EL (cell line): Measurements from ENCODE around the gene PPP2R2B.

Source experiments
- DNase-seq: peaks from one replicate; pipeline ENCODE4 v3.0.0-alpha.2; 2016

The PPP2R2B gene

DNA sequence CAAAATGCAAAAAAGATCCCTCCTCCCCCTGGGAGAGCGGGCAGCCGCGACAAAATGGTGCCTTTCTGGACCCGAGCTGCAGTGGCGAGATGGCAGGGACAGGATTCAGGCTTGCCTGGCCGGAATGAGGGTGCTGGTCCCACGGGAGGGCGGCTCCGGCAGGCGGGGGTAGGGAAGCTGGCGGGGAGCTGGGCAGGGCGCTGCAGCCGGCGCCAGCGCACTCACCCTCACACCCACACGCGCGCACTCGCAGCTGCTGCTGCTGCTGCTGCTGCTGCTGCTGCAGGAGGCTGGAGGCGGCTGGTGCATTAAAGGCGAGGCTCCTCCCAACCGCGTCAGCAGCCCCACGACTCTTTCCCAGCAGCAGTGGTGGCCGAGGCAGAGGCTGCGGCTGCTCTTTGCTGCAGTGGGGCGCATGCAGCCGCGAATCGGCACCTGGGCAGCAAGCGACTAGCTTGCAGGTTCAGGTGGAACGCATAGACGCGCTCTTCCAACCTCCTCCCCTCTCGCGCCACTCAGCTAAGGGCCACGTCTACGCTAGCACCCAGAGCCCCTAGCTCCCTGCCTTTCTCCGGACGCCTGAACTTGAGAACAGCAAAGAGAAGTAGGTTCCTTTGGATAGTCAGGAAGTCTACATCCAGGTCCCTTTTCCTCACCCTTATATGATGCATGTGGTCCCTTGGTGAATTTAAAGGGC is at the start of gene PPP2R2B:
TSS of gene PPP2R2B (minus strand) at position 282 of the 697 bp plus-strand sequence.
- peak; percentile 64 for DNase-seq

DNA sequence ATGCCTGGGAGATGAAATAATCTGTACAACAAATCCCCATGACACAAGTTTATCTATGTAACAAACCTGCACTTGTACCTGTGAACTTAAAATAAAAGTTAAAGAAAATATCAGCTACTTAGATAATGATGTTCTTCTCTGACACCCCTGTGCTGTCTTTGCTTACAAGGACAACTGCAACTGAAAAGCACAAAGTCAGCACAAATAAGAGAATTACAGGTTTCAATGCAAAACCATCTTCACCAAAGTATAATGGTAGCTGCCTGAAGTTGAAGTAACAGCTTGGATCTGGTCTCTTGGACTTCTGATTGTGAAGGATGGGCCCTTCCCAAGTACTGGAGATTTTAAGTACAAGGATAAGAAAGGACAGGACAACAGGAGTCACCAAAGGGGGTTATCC is 45.6 kb upstream of the PPP2R2B start:
- DNase-seq: no peak

DNA sequence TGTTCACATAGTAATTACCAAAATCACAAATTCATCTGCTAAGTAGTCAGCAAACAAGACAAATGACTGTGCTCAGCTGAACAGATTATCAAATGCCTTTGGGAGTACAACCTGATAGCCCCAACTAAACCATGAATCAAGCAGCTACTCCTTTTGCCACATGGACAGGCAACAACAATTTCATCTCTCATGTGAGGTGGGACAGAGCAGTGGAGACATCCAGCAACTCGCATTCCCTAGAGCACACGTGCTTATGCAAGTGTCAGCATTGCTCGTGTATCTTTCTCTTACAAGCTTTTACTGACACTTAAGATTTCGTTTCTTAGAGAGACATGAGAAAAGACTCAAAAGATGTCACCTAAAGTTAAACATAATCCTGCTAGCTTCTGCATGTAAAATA is 42.7 kb upstream of the PPP2R2B start:
- no peak for DNase-seq

DNA sequence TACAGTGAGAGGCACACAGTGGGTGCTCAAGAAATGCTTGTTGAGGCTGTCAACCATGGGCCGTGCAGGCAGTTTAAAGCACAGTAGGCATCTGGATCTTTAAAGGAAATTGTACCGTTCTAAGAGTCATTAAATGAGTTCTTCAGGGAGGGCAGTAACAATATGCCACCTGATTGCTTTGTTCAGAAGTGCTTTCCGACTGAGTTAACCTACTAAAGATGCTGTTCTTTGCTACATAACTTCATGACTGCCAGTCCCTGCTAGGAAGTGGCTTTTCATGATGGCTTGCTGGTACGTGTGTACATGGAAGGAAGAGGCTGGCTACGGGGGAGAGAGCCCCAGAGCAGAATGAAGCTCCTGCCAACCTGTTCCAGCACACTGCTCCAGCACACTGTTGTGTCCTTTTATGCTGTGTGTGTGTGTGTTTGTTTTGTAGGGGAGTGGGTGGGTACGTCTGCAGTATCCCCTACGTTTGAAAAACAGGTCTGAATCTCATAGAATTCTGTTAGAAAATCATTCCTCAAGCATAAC is 41.9 kb upstream of the PPP2R2B start:
- no peak for DNase-seq

DNA sequence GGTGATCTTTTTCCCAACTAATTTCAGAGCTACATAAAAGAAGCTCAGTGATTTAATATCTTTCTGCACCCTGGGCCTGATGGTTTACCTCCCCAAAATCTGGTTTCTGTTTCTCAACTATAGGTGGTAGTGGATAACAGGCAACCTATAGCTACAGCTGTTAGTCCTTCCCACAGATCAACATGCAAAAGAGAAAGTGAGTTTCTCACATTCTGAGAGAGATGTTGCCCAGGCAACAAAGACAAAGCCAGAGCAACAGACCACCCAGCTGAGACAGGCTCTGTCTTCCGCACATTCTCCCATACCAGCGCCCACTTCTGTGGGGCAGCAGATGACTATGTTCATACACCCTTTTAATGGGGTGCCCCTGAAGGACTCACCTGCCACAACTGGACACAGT is 40.7 kb upstream of the PPP2R2B start:
- DNase-seq: no peak

DNA sequence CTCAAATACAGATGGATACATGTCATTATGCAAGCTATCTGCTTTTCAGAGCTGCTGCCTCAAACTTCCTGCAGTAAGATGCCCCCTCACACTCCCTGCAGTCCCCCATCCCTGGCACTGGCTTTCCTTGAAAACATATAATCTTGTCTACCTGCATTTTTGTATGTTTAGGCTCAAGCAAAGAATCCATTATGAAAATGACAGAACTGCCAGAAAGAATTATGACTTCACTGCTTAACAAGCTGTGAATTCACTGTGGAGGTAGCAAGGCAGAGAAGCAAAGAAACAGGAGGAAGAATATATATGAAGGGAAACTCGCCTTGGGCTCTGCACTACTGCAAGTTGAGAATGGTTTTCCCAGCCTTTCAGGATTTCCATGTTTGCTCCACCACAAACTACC is 39.4 kb upstream of the PPP2R2B start:
- no peak for DNase-seq

DNA sequence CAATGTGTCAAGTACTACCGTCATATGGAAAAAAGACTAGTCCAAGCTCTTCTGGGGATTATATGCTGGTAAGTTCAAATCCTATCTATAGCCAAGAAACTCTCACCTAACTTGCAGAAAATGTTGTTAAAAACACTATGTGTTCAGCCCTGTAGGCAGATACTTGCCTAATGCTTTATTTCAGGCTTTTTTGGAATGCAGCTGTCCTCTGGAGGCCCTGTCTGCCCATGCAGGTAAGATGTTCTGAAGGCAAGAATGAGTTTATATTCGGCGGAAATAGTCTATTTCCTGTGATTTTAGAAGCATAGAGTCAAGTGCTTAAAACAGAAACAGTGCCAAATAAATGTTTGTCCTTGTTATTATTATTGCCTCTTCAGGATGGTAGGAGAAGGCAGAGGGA is 34.3 kb upstream of the PPP2R2B start:
- DNase-seq: no peak

DNA sequence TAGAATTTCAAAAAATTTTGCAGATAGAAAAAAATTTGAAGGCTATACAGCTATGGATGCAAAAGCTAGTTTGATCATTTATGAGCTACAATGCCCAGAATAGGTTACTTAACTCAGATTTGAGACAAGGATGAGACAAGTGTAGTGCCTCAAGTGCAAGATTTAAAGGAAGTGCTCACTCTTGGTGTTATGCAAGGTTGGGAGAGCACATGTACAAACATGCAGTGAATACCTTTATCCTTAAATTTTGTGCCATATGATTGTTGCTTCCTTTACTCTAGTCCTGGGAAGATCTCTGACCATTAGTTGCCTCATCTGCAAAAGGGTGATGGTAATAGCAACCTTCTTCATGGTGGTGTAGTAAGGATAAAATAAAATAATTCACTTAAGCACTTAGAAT is 31.7 kb upstream of the PPP2R2B start:
- DNase-seq: no peak

DNA sequence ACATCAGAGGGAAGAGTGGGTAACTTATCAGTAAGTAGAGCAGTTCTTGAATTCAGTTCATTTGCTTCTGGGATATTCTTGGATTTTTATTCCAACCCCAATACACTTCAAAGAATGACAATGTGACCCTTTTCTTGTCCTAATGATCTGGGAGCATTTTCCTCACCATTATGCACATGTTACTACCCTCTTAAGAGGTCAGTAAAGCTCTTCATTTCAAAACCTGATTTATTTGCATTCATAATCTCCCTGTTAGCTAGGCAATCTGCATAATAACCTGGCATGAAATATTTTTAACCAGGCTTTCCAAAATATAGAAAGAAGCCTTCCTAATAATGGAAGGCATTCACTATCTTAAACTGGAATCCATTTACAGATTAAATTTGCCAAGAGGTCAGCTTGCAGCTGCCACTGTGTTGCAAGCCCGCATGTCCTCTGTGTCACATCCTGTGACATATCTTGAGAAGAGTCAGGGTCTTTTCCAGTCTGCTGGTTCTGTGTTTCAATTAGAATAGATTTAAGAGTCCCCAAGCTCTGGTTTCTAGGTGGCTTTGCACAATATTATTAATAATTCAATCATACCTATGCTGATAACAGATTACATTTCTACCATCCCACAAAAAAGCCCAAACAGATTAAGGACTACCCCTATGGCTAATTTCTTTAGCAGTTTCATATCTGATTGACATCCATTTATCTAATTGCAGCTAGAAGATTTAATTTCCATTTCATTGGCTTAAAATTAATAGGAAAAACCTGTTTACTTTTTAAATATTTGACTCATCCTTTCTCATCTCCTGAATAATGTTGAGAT is 30.9 kb upstream of the PPP2R2B start:
- no peak for DNase-seq

DNA sequence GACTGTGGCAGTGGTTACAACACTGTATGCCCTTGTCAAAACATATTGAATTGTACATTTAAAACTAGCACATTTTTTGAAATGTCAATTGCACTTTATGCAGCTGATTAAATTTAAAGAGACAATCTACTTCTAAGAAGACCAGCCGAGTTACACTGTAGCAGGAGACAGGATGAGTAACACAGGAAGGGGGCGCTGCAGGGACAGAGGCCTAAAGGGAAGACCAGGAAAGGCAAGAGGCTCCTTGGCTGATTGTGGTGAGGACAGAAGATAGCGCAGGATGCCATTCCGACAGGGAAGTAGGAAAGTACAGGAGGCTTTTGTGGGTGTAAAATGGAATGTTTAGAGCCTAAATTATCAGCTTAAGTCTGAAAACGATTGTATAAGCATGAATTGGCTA is 28.2 kb upstream of the PPP2R2B start:
- peak; percentile 14 for DNase-seq

DNA sequence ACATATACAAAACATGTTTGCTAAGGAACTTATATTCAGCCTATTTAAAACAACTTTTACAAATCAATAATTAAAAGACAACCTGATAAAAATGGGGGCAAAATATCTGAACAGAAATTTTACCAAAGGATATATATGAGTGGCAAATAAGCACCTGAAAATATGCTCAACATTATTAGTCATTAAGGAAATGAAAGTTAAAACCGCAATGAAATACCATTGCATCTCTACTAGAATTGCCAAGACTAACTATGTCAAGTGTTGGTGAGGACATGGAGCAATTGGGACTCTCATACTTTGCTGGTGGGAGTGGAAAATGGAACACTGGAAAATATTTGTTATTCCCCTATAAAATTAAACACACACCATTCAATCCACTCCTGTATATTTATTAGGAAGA is 26.3 kb upstream of the PPP2R2B start:
- DNase-seq: no peak

DNA sequence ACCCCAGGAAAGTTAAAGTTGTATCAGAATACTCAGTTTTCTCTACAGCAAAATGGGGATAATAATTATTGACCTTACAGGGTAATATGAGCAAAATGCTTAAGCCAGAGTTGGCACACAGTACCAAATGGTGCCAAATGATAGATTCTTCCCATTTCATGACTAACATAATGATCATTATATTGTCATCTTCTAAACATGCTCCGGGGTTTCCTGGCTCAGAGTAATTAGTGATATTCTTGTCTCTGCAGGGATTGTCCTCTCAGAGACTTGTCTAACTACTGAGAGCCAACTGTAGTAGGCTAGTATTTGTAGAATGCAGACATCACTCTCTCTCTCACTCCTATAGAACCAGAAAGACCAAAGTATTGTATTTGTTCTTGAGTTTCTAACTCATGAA is 25.2 kb upstream of the PPP2R2B start:
- DNase-seq: no peak

DNA sequence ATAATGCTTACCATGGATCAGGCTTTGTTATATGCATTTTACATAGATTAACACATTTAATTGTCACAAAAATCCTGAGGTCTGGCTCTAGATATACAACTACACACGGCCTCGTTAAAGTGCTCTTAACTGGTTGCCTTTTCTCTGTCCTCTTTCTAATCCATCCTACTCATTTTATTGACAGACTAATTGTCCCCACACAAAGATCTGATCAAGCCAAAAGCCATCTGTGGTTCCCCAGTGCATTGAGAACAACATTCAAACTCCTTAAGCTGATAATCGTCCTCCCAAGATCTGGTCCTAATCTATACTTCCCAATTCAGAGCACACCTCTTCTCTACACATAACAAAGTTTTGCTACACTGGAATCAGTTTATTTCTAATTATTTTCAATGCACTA is 23.9 kb upstream of the PPP2R2B start:
- DNase-seq: no peak

DNA sequence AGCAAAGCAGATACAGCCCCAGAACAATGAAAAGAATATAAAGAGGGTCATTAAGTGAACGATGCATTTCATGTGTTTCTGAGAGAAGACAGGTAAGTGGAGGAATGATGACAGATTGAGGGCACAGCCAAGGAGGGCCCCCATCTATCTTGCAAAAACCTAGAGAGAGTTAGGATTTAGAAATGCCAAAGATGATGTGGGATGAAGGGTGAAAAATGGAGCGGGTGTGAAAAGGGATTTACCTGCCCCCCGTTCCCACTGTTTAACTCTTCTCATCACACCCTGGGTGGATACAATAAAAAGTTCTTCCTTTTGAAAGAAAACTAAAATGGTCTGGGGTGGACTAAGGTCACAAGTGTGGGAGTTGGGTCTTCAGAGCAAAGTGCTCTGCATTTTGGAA is 18.5 kb upstream of the PPP2R2B start:
- no peak for DNase-seq

DNA sequence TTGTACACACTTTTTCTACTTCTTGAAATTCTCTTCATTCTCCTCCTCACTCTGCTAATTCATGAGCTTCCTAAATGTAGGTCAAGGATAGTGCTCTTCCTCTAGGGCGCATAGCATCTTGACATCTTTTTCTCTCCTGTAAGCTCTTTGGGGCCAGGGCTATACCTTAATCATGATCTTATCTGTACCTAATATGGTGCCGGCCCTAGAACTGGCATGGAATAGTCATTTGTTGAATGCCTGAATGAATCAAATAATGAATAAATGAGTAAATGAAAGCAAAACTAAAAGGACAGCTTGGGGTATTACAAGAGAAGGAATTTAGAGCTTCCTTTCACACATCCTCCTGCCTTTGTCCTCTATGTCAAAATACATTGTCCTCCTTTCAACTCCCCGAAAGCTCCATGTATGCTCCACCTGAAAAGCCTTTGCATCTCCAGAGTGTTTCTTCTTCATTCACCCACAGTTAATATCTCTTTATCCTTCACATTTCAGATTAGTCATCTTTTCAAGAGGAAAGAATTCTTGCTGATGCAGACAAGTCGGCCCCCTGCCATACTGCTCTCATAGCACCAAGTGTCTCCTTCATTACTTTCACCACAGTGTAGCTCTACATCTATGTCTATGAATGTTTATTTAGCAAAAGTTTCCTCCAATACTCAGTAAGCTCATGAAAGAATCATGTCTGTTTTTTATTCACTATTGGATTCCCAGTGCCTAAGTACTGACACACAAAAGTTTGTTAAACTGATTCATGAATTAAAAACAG is 16.4 kb upstream of the PPP2R2B start:
- no peak for DNase-seq

DNA sequence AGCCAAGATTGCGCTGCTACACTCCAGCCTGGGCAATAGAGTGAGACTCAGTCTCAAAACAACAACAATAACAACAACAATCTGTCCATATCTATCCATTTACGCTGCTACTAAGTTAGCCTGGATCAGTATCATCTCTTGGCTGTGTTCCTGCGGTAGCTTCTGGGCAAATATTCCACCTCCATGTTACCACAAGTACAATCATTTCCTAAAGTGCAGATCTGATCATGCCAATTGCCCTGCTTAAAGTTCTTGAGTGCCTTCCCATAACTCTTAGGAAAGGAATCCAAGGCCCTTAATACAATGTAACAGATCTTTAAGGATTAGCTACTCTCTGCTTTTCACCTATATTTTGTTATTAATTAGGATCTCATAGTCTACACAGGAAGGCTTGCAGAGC is 15.4 kb upstream of the PPP2R2B start:
- no peak for DNase-seq

DNA sequence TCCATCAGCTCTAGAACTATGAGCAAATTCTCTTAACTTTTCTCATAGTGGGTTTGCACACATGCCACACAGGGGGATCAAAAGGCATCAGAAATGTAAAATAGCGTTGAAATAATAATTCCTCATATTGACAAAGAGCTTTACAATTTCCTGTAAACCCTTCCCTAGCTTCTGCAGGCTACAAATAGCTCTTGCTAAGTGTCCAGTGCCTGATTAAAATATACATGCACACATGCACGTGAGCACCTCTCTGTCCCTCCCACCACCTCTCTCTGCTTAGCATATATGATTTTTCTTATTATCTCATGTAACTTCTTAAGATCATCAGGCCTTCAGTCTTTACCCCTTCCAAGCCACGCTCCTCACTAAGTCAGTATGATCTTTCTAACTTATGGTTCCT is 13.7 kb upstream of the PPP2R2B start:
- DNase-seq: no peak

DNA sequence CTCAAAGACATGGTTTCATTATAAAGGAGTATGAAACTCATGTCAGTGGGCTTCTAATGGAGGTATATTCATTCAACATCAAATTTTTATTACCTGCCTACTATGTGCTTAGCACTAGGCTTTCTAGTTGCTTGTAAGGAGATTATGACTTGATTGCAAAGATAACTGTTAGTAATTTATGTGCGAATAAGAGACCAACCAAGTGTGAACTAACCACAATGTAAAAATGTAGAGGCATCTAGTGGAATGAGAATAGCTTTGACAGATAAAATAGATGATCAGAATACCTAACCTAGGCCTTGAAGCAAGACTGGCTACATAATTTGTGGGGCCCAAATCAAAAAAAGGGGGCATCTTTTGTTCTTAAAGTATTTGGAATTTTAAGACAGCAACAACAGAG is 13.0 kb upstream of the PPP2R2B start:
- DNase-seq: no peak

DNA sequence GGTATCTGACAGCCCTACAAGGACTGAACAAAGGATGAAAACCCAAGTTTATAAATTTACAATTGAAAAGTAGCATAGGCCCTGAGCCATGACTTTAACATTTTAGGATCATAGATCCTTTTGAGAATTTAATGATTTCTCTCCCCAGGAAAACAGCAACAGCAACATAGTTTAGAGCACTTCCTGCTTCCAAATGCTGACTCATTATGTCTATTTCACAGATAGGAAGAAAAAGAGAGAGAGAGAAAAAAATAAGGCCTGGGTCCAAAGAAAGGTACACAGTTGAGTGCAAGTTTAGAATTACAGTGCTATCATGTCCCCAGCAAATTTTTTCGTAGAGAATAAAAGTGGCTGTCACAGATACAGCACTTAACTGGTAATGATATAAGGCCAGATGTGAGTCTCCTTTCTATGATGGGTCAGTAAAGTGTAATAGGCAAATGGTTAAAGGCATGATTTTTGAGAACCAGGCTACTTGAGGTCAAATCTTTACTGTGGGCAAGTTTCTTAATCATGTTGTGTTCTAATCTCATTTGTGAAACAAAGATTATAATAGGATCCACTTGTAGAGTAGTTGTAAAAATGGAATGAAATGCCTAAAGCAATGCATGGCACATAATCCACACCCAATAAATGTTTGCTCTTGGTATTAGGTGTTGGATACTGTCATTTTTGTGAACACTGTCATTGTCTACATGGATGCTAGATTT is 12.3 kb upstream of the PPP2R2B start:
- no peak for DNase-seq

DNA sequence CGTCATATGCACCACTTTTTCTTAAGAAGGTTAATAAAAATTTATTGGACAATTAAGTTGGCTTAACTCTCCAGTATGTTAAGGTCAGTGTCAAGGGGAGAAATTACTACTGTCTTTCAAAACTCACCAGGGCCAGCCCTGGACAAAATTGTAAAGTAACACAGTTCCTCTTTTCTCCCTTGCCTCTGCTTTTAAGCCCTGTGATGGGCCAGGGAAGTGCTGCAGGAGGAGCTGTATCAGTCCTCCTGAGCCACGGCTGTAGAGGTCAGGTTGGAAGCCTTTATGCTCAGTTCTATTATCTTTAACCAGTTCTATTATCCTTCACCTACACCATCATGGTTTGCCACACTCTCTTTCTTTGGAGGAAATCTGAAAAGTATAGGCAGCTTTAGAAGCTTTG is 11.5 kb upstream of the PPP2R2B start:
- DNase-seq: no peak

DNA sequence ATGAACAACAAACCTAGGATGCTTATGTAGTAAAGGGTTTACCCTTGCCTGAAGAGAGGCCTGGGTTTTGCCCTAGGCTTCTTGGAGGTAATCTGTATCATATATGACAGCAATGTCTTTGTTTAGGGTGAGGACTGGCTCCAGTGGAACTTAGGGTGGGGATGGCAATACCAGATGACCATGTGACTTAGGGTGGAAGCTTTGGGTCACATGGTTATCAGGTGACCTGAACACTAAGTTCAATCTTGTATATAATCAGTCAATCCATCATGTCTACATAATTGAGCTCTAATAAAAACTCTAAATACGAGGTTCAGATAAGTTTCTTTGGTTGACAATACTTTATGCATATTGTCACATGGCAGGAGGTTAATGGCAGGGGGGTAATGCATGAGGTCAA is 10.6 kb upstream of the PPP2R2B start:
- DNase-seq: no peak

DNA sequence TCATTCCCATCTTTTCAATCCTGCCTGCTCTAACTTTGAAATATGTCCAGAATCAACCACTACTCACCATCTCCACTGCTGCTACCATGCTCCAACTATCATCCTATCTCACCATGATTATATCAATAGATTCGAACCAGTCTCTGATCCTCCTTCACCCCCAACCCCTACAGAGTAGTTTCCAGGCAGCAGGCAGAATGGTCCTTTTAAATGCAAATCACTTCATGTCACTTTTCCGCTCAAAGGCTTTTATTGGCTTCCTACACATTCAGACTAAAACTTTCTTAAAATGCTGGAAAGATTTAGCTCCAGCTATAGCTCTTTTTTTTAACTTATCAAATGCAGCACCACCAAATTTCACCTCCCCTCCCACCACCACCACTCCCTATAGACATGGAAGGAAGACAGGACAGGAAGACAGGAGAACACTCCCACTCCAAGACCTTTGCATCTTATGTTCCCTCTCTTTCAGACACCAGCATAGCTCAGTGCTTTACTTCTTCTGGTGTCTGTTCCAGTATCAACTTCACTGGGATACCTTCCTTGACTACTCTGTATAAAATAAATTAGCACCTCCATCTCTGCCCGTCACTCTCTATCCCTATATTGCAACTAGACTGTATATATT is 9.9 kb upstream of the PPP2R2B start:
- no peak for DNase-seq
